Neuron (in vitro differentiated cells): ENCODE results near the gene SDF4.
"Not testable (repeated sequence)": the region's sequence is repeated elsewhere in the genome, so short reads cannot be mapped to it uniquely, and the experiment has no call there.

Experiments
- H2AFZ ChIP-seq: one replicate; pipeline ENCODE4 v1.6.1; 2013; ENCODE audit warnings: low read depth, mild to moderate bottlenecking, inconsistent platforms, low read length, moderate library complexity
- H3K27me3 ChIP-seq: one replicate; pipeline ENCODE4 v1.6.1; 2013; ENCODE audit warnings: low read length; ENCODE audit not compliant: insufficient read depth
- H3K36me3 ChIP-seq: one replicate; pipeline ENCODE4 v1.6.1; 2013; ENCODE audit warnings: low read length; ENCODE audit not compliant: insufficient read depth
- H3K4me1 ChIP-seq: one replicate; pipeline ENCODE4 v1.6.1; 2013; ENCODE audit warnings: low read length; ENCODE audit not compliant: insufficient read depth
- H3K4me3 ChIP-seq: 2 replicates; pipeline ENCODE4 v1.5.1; 2013; ENCODE audit warnings: mild to moderate bottlenecking, low read length, moderate library complexity
- H3K9me3 ChIP-seq: one replicate; pipeline ENCODE4 v1.6.1; 2013; ENCODE audit warnings: low read length

SDF4 gene

GRCh38 chr1:1255078-1255477 is 23.3 kb upstream of the SDF4 start:
- Histone ChIP-seq H3K4me1 (no peaks in the 10 kb centered on the region), H3K36me3 (peaks cover 40% of the 10 kb centered on the region), H2AFZ (no peak overlapping the region), H3K4me3 (no peak overlapping the region), H3K9me3 (no peaks in the 10 kb centered on the region), H3K27me3 (no peaks in the 10 kb centered on the region)

DNA sequence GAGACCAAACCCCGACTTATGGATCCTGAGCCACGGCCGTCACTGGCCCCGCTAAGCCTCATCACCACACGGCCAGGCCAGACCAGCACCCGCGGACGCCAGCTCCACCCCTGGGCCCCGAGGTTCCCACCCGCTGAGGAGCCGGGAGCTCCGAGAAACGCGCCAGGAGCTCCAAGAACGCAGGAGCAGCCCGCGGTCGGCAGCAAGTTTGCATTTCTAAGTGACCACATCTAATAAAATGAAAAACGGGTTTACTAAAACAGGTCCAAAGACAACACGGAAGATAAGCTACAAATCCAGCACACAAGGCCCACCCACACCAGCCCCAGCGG is 22.8 kb upstream of the SDF4 start:
- H3K36me3 ChIP-seq: peaks cover 36% of the 10 kb centered on the region
- H2AFZ ChIP-seq: no peak overlapping the region
- H3K27me3 ChIP-seq: no peaks in the 10 kb centered on the region
- no peak overlapping the region for H3K4me3 ChIP-seq
- H3K9me3 ChIP-seq: no peaks in the 10 kb centered on the region
- H3K4me1 ChIP-seq: no peaks in the 10 kb centered on the region

- H3K9me3 ChIP-seq: no peaks in the 10 kb centered on the region
- H2AFZ ChIP-seq: no peak overlapping the region
- H3K36me3 ChIP-seq: peaks cover 34% of the 10 kb centered on the region
- no peaks in the 10 kb centered on the region for H3K27me3 ChIP-seq
- H3K4me1 ChIP-seq: no peaks in the 10 kb centered on the region
- no peak overlapping the region for H3K4me3 ChIP-seq
Measured at GRCh38 chr1:1253972-1254666, 22.3 kb upstream of the SDF4 start.

- H3K4me3 ChIP-seq: no peak overlapping the region
- no peaks in the 10 kb centered on the region for H3K4me1 ChIP-seq
- no peak overlapping the region for H2AFZ ChIP-seq
- H3K36me3 ChIP-seq: peaks cover 30% of the 10 kb centered on the region
- no peaks in the 10 kb centered on the region for H3K9me3 ChIP-seq
- H3K27me3 ChIP-seq: no peaks in the 10 kb centered on the region
Measured at GRCh38 chr1:1253314-1253713, 21.5 kb upstream of the SDF4 start.

DNA sequence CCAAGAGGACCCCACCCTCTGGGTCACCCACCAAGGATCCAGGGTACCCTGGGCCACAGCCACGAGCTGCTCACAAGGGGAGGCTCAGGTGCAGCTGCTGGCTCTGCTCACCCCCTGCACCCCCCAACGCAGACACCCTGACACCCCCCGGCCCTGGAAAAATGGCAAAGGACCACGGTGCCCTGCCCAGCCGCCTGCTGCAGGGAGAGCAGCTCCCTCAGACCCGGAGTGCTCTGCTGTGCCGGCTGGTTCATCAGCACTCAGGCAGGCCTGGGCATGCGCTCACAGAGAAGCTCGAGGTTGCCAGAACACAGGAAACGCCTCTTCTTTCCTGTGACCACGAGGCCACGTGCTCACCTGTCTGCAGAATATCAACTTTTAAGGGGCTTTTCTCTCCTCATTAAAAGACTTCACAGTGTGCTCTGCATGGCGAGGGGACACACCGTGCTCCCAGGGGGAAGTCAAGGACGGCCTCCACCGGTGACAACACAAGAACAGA is 19.0 kb upstream of the SDF4 start:
- Histone ChIP-seq H3K36me3 (peaks cover 21% of the 10 kb centered on the region), H3K27me3 (peaks cover 12% of the 10 kb centered on the region), H3K4me3 (no peak overlapping the region), H3K4me1 (no peaks in the 10 kb centered on the region), H2AFZ (no peak overlapping the region), H3K9me3 (no peaks in the 10 kb centered on the region)

DNA sequence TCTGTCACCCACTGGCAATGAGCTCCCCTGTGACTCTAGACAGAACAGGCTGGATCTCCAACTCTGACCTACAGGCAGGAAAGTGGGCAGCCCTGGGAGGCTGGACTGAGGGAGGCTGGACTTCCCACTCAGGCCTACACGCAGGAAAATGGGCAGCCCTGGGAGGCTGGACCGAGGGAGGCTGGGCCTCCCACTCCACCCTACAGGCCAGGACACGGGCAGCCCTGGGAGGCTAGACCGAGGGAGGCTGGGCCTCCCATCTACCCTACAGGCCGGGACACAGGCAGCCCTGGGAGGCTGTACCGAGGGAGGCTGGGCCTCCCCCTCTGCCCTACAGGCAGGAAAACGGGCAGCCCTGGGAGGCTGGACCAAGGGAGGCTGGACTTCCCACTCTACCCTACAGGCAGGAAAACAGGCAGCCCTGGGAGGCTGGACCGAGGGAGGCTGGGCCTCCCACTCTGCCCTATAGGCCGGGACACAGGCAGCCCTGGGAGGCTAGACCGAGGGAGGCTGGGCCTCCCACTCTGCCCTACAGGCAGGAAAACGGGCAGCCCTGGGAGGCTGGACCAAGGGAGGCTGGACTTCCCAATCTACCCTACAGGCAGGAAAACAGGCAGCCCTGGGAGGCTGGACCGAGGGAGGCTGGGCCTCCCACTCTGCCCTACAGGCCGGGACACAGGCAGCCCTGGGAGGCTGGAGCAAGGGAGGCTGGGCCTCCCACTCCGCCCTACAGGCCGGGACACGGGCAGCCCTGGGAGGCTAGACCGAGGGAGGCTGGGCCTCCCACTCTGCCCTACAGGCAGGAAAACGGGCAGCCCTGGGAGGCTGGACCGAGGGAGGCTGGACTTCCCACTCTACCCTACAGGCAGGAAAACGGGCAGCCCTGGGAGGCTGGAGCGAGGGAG is 16.5 kb upstream of the SDF4 start:
- not testable (repeated sequence) for H3K36me3 ChIP-seq, H3K4me1 ChIP-seq, H3K9me3 ChIP-seq, H2AFZ ChIP-seq, H3K4me3 ChIP-seq
- H3K27me3 ChIP-seq: peaks cover 14% of the 10 kb centered on the region

DNA sequence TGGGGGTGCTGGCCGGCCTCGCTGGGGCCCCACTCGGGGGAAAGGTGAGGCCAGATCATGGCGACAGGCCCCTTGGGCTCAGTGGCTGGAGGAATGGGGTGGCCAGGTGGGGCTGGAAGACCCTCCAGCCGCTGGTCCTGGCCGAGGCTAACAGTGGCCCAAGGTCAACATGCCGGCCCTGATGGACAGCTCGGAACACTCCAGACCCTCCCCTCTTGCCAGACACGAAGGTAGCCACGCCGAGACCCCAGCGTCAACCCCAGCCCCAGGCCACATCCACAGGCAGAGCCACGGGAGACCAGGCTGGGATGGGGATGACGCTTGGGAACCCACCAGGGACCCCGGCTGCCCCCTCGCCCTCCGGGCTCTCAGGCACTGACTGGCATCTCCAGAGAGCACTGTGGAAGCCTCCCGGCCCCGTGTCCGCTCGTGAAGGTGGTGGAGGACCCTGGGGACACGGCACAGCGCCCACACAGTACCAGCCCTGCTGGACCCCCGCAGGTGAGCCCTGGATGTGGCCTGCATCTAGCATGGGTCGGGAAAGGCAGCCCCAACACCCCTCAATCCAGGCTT is 15.6 kb upstream of the SDF4 start:
- no peak overlapping the region for H2AFZ ChIP-seq
- H3K36me3 ChIP-seq: no peaks in the 10 kb centered on the region
- peaks cover 4% of the 10 kb centered on the region for H3K4me1 ChIP-seq
- no peaks in the 10 kb centered on the region for H3K9me3 ChIP-seq
- H3K4me3 ChIP-seq: no peak overlapping the region
- H3K27me3 ChIP-seq: peaks cover 14% of the 10 kb centered on the region

GRCh38 chr1:1246577-1247340 is 15.0 kb upstream of the SDF4 start, which contains the start of gene C1QTNF12:
Gene C1QTNF12 (minus strand): TSS chr1:1246722. CDS start chr1:1246690, 32 bp downstream.
- no peaks in the 10 kb centered on the region for H3K36me3 ChIP-seq
- H3K27me3 ChIP-seq: peaks cover 14% of the 10 kb centered on the region
- H2AFZ ChIP-seq: no peak within 1 kb of the TSS
- H3K9me3 ChIP-seq: no peaks in the 10 kb centered on the region
- peaks cover 4% of the 10 kb centered on the region for H3K4me1 ChIP-seq
- no peak within 1 kb of the TSS for H3K4me3 ChIP-seq

GRCh38 chr1:1245817-1246576 is 14.2 kb upstream of the SDF4 start:
- Histone ChIP-seq H3K27me3 (peaks cover 14% of the 10 kb centered on the region), H2AFZ (no peak overlapping the region), H3K9me3 (no peaks in the 10 kb centered on the region), H3K4me3 (no peak overlapping the region), H3K4me1 (peaks cover 4% of the 10 kb centered on the region), H3K36me3 (no peaks in the 10 kb centered on the region)

GRCh38 chr1:1245178-1245816 is 13.5 kb upstream of the SDF4 start:
- H3K9me3 ChIP-seq: no peaks in the 10 kb centered on the region
- no peak overlapping the region for H3K4me3 ChIP-seq
- no peak overlapping the region for H2AFZ ChIP-seq
- no peaks in the 10 kb centered on the region for H3K36me3 ChIP-seq
- peaks cover 7% of the 10 kb centered on the region for H3K4me1 ChIP-seq
- peaks cover 14% of the 10 kb centered on the region for H3K27me3 ChIP-seq

DNA sequence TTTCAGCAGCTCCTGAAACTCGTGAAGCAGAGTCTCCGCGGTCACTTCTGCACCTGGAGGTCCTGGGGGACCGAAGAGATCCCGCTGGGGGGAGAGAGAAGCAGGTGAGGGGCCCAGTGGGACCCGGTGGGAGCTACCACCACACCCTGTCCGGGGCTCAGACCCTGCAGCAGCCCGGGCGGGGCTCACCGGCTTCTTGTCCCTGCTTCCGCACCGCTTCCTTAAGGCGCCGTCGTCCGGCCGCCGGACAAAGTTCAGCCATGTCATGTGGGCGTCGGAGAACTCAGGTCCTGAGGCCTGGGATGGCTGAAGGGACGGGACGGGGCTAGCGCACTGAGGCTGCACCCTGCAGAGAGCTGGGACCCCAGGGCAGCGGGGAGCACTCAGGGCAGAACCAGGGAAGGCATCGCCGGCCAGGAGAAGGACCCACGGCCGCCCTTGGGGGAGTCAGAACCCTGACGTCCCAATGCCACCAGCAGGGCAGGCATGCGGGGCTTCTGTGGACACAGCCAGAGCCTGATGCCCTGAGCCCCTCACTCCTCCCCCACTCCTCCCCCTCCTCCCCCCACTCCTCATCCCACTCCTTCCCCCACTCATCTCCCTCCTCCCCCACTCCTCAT is 12.5 kb upstream of the SDF4 start:
- no peaks in the 10 kb centered on the region for H3K36me3 ChIP-seq
- H3K9me3 ChIP-seq: no peaks in the 10 kb centered on the region
- H3K4me3 ChIP-seq: no peak overlapping the region
- peaks cover 16% of the 10 kb centered on the region for H3K4me1 ChIP-seq
- H2AFZ ChIP-seq: no peak overlapping the region
- H3K27me3 ChIP-seq: peaks cover 14% of the 10 kb centered on the region
